ENCODE measurements around the gene CRNN.

CRNN gene

GRCh38 chr1:152415454-152416227, 1.6 kb upstream of the CRNN start:
- no peak for DNase-seq

DNA sequence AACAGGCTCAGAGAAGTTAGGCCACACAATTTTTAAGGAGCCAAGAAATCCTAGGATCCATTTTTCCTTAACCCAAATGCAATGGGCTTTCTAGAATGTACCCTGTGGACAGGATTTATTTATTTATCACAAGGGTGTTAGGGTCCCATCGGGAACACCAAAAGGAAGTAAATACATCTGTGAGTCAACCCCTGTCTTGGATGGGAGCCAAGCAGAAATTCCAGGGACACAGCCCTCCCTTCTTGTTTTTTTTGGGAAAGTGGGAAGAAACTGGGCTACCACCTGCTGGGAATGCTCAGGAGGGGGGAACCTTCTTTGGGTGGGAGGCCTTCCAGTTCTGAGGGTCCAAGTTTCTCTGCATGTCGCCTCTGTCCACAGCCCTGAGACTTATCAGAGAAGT, 1.3 kb downstream of the CRNN start:
- DNase-seq: no peak

DNA sequence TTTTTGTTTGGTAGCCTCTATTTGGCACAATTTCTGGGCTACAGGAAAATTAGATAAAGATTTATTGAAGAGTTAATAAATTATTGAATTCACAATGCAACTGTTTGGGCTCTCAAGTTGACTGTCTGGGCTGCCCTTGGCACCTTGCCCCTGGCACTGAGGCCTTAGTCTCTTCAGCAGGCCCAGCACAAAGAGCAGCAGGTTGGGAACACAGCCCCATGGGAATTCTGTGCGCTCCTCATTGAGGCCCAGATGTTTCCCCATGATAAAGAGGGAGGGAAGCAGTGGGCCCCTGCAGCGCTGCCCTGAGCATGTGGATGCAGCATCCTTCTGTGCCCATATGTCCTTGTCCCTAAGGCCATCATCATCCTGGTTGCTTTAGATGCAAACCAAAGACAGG, 2.9 kb downstream of the CRNN start:
- DNase-seq: no peak

DNA sequence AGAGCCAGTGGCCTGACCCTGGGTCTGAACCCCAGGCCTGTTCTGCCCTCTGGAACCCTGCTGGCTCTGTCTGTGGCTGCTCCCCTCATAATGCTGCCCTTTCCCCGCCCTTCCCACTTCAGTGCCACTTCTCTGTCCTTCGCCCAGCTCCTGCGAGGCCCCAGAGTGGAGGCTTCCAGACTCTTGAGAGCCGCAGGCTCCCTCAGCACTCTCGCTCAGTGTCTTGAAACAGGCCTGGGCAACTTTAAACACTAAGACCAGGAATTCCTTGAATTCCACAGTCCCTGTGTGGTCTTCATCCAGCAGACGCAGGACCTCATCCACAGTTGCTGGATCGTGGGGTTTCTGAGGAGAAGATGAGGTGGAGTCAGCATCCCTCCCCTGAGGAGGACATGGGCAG, 3.5 kb downstream of the CRNN start:
- no peak for DNase-seq

GRCh38 chr1:152410028-152410427, 4.0 kb downstream of the CRNN start:
- no peak for DNase-seq

GRCh38 chr1:152408664-152409063, 5.4 kb downstream of the CRNN start:
- no peak for DNase-seq

DNA sequence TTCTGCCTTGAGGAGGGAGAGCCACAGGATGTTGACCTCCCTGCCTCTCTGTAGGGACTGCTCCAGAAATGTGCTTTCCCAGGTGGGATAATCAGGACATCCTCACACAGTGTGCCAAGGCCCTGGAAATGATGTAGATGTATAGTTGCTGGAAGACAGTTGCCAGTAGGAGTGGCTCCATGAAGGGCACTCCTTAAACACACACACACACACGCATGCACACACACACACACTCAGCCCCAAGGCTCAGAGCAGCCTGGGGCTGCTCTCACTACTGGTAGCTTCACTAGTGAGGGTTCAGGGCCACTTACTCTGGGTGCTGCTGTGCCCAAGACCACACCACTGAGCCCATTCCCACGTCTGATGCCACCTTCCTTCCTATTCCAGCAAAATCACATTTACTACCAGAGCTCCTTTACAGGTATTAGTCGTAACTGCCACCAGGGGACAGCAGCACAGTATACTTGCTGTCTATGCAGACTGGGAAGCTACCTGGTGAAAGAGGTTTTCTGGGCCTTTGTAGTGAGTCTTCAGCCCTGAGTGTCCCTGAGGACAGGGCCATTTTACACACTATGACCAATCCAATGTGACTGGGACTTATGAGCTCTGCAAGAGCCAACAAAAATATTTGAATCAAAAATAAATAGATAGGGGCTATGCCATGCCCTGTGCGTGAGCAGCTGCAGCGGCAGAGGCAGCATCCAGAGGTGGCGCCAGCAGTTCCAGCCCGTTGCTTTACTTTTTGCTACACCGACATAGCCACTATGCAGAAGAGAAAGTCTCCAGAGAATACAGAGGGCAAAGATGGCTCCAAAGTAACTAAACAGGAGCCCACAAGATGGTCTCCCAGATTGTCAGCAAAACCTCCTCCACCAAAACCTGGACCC, 15.0 kb downstream of the CRNN start:
- DNase-seq: no peak

- no peak for DNase-seq
Observed at GRCh38 chr1:152397474-152397873, 16.6 kb downstream of the CRNN start.

GRCh38 chr1:152394151-152394550, 19.9 kb downstream of the CRNN start:
- DNase-seq: no peak

DNA sequence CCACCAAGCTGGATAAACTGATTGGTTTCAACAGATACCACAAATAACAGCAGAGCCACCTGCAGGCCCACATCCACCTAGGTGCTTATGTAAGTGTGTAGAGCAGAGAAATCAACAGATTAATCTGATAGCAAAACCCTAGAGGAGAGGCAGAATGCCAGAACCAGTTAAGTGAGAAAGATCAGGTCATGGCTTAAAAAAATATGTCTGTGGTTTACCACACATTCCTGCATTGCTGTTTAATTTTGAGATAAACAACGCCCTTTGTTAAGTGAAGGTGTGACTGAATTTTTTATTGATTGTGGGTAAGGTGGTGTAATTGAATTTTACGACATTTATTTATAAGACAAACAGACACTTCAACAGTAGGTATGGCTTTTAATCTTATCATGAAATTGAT, 21.2 kb downstream of the CRNN start:
- DNase-seq: no peak

DNA sequence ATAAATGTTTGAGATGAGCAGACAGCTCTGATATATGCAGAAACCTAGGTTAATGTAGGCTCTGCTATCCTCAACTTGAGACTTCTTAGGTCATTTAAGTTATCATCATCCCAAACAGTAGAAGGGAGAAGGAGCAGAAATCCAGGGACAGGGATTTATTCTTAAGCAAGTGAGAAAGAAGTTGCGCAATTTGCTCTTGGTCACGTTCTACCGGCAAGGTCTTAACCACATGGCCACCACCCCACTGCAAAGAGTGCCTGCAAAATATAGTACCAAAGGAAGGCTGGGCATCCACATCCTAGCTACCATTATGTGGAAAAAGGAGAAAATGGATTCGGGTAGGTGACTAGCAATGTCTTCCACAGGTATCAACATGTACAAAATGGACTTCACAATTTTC, 25.2 kb downstream of the CRNN start:
- no peak for DNase-seq

- DNase-seq: no peak
Observed at GRCh38 chr1:152386940-152387339, 27.1 kb downstream of the CRNN start.

DNA sequence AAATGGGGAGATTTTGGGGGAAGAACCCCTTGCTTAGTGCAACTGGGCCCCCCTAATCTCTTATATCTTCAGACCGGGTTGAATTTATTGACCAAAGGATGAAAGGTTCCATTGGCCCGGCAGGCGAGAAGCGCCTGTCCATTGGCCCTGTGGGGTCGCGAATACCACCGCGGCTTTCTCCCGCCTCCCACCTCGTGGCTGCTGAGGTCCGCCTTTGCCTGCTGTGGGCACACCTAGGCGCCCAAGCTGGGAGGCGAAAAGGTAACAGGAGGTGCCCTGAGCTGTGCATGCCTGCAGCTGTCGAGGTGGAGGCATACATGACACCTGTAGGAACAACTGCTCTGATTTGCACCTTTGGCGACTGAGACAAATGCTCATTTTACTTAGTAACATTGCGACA, 33.1 kb downstream of the CRNN start:
- DNase-seq: no peak

- DNase-seq: no peak
Observed at GRCh38 chr1:152374451-152374850, 39.6 kb downstream of the CRNN start.

GRCh38 chr1:152372672-152373071, 41.4 kb downstream of the CRNN start:
- DNase-seq: no peak

DNA sequence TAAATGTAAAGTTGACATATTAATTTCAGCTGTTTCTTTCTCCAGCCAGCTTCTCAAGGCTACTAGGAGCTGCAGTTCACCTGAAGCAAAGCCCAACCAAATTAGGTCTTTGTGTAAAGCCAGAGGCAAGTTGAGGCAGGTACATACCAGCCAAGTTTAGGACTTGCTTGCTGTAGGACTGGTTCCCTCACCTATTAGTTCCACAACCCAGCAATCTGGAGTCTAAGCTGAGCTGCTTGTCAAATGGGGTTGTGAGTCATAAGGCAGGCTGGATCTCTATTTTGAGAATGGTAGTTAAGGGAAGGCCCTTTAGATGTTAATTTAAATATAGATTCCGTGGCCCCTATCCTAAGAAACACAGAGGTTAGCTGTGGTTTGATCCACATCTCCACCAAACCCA, 46.6 kb downstream of the CRNN start:
- DNase-seq: no peak

- no peak for DNase-seq
Observed at GRCh38 chr1:152359906-152360305, 54.2 kb downstream of the CRNN start, which contains the start of gene FLG2. TSS of gene FLG2 (minus strand) at chr1:152360006. CDS start at chr1:152358884, 1,122 bp downstream.
